ENCODE results near the gene ZNF770. TPM values are rescaled to one million over a fixed set of nuclear protein-coding genes. Genes with fewer than 3 reads are reported as not detected.

Gene ZNF770, protein sequence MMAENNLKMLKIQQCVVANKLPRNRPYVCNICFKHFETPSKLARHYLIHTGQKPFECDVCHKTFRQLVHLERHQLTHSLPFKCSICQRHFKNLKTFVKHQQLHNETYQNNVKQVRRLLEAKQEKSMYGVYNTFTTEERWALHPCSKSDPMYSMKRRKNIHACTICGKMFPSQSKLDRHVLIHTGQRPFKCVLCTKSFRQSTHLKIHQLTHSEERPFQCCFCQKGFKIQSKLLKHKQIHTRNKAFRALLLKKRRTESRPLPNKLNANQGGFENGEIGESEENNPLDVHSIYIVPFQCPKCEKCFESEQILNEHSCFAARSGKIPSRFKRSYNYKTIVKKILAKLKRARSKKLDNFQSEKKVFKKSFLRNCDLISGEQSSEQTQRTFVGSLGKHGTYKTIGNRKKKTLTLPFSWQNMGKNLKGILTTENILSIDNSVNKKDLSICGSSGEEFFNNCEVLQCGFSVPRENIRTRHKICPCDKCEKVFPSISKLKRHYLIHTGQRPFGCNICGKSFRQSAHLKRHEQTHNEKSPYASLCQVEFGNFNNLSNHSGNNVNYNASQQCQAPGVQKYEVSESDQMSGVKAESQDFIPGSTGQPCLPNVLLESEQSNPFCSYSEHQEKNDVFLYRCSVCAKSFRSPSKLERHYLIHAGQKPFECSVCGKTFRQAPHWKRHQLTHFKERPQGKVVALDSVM
- 10 to 100 TPM; 37.7 to 46.7 TPM for total RNA-seq

- peak within 1 kb of the TSS; percentile 98 for H3K4me3 Mint-ChIP-seq
- no peaks in the 10 kb centered on the region for H3K9me3 Mint-ChIP-seq
- peaks cover 53% of the 10 kb centered on the region for H3K4me1 Mint-ChIP-seq
- peaks cover 18% of the 10 kb centered on the region for H3K36me3 Mint-ChIP-seq (ENCODE audit: low read depth)
- no peaks in the 10 kb centered on the region for H3K27me3 Mint-ChIP-seq
- CTCF ChIA-PET: interaction anchor here (0.6 to 1.3 kb wide), 4 partner anchors 11 to 876 kb away, joined by 3 to 8 read pairs (median 3); partner anchors contain the start of gene AQR
- POLR2A ChIA-PET: interaction anchor here (0.6 to 1.3 kb wide), 3 partner anchors 19 to 946 kb away, joined by 4 to 9 read pairs (median 5); partner anchors contain the start of genes AQR and SLC12A6
- DNase-seq: peak; percentile 78
- peak within 1 kb of the TSS; percentile 97 for H3K27ac Mint-ChIP-seq
Measured at GRCh38 chr15:34988027-34988902, at the start of gene ZNF770. TSS of gene ZNF770 (minus strand) at chr15:34988287. CDS start at chr15:34983434, 4,853 bp downstream.

GRCh38 chr15:35028235-35028984 lies 40.3 kb upstream of the ZNF770 start:
- Mint-ChIP-seq H3K27me3 (peaks cover 1% of the 10 kb centered on the region), H3K27ac (no peak overlapping the region), H3K4me1 (no peaks in the 10 kb centered on the region), H3K36me3 (ENCODE audit: low read depth) (no peaks in the 10 kb centered on the region), H3K9me3 (no peaks in the 10 kb centered on the region), H3K4me3 (no peak overlapping the region)
- CTCF ChIA-PET: no interaction called here
- DNase-seq: no peak
- POLR2A ChIA-PET: no interaction called here

GRCh38 chr15:35023804-35024203 lies 35.7 kb upstream of the ZNF770 start:
- CTCF ChIA-PET: no interaction called here
- Mint-ChIP-seq H3K27me3 (no peaks in the 10 kb centered on the region), H3K4me3 (no peak overlapping the region), H3K27ac (no peak overlapping the region), H3K4me1 (peaks cover 5% of the 10 kb centered on the region), H3K9me3 (no peaks in the 10 kb centered on the region), H3K36me3 (ENCODE audit: low read depth) (no peaks in the 10 kb centered on the region)
- DNase-seq: no peak
- POLR2A ChIA-PET: no interaction called here

- H3K27me3 Mint-ChIP-seq: peaks cover 5% of the 10 kb centered on the region
- ChIA-PET POLR2A (no interaction called here), CTCF (no interaction called here)
- H3K4me1 Mint-ChIP-seq: peaks cover 5% of the 10 kb centered on the region
- H3K36me3 Mint-ChIP-seq (ENCODE audit: low read depth): no peaks in the 10 kb centered on the region
- no peak overlapping the region for H3K27ac Mint-ChIP-seq
- no peaks in the 10 kb centered on the region for H3K9me3 Mint-ChIP-seq
- no peak for DNase-seq
- no peak overlapping the region for H3K4me3 Mint-ChIP-seq
Measured at GRCh38 chr15:35020974-35021373, 32.9 kb upstream of the ZNF770 start.

GRCh38 chr15:35019404-35020327 lies 31.6 kb upstream of the ZNF770 start:
- H3K36me3 Mint-ChIP-seq (ENCODE audit: low read depth): no peaks in the 10 kb centered on the region
- POLR2A ChIA-PET: no interaction called here

DNA sequence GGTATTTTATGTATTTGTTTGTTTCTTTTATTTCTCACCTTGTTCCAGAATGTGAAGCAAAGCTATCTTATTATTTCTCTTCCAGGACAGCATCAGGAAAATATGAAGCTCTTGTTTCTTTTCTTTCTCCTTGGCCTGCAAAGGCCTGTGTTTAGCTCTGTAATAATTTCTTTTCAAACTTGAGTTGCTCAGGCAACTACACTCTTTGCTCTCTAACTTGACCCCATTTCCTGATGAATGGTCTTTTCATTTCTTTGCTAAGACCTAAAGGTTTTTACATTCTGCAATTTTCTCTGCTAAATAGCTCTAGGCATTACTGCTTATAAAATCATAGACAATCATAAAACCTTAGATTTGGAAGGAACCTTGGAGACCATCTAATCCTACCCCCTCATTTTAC lies 26.2 kb upstream of the ZNF770 start:
- Mint-ChIP-seq H3K27me3 (peaks cover 10% of the 10 kb centered on the region), H3K4me1 (no peaks in the 10 kb centered on the region), H3K36me3 (ENCODE audit: low read depth) (no peaks in the 10 kb centered on the region), H3K9me3 (no peaks in the 10 kb centered on the region), H3K4me3 (no peak overlapping the region), H3K27ac (no peak overlapping the region)
- ChIA-PET POLR2A (no interaction called here), CTCF (interaction anchor here (0.9 kb wide), 1 partner anchor 10 kb away, joined by 3 read pairs; no protein-coding TSS in a partner anchor)
- DNase-seq: no peak

More at GRCh38 chr15:35019404-35020327, 31.6 kb upstream of the ZNF770 start:
- Mint-ChIP-seq H3K4me1 (peaks cover 5% of the 10 kb centered on the region), H3K9me3 (no peaks in the 10 kb centered on the region), H3K27ac (no peak overlapping the region), H3K27me3 (peaks cover 10% of the 10 kb centered on the region), H3K4me3 (peak overlapping the region; percentile 5)
- CTCF ChIA-PET: interaction anchor here (0.6 kb wide), 1 partner anchor 190 kb away, joined by 3 read pairs; no protein-coding TSS in a partner anchor
- DNase-seq: no peak

DNA sequence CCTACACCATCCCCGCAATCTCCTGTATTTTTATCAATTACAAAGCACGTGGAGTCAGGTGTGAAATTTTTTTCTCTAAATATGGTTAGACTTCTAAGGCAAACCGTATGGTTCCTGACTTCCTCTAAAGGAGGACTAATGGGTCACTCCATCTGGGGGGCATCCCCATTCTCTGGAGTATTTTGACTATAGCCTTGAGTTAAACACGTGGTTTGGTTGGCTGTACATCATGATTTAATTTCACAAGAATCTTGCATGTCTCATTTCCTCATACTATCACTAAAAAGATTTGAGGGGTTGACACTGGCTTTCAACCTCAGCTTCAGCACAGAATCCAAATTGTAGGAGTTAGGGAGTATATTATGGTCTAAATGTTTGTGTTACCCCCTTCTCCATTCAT lies 25.3 kb upstream of the ZNF770 start:
- Mint-ChIP-seq H3K36me3 (ENCODE audit: low read depth) (no peaks in the 10 kb centered on the region), H3K4me1 (no peaks in the 10 kb centered on the region), H3K27me3 (peaks cover 10% of the 10 kb centered on the region), H3K27ac (no peak overlapping the region), H3K9me3 (no peaks in the 10 kb centered on the region), H3K4me3 (no peak overlapping the region)
- CTCF ChIA-PET: interaction anchor here (0.9 kb wide), 1 partner anchor 10 kb away, joined by 3 read pairs; no protein-coding TSS in a partner anchor
- POLR2A ChIA-PET: no interaction called here
- no peak for DNase-seq

DNA sequence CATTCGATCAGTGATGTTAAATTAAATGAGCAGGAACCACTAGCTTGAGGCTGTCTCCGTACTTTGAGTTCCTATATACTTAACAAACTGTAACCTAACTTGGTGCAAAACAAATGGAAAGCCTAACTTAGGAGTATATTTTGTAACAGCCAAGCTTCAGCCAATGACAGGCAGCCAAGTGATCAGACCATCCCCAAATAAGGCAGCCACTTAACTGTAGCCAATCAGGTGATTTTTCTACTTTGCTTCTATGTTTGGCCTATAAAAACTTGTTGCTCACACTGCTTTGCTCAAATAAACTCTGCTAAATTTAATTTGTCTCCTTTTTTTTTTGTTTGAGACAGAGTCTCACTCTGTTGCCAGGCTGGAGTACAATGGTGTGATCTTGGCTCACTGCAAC lies 19.3 kb upstream of the ZNF770 start:
- H3K9me3 Mint-ChIP-seq: no peaks in the 10 kb centered on the region
- H3K4me1 Mint-ChIP-seq: no peaks in the 10 kb centered on the region
- no peak for DNase-seq
- H3K27me3 Mint-ChIP-seq: no peaks in the 10 kb centered on the region
- CTCF ChIA-PET: interaction anchor here (0.6 to 1.8 kb wide), 2 partner anchors 13 to 139 kb away, joined by 3 to 5 read pairs; no protein-coding TSS in a partner anchor
- POLR2A ChIA-PET: interaction anchor here (0.7 kb wide), 1 partner anchor 859 kb away, joined by 7 read pairs; no protein-coding TSS in a partner anchor
- no peak overlapping the region for H3K4me3 Mint-ChIP-seq
- H3K36me3 Mint-ChIP-seq (ENCODE audit: low read depth): no peaks in the 10 kb centered on the region
- H3K27ac Mint-ChIP-seq: no peak overlapping the region

- H3K9me3 Mint-ChIP-seq: no peaks in the 10 kb centered on the region
- no peak overlapping the region for H3K4me3 Mint-ChIP-seq
- no peaks in the 10 kb centered on the region for H3K36me3 Mint-ChIP-seq (ENCODE audit: low read depth)
- CTCF ChIA-PET: no interaction called here
- H3K27ac Mint-ChIP-seq: no peak overlapping the region
- POLR2A ChIA-PET: no interaction called here
- H3K4me1 Mint-ChIP-seq: no peaks in the 10 kb centered on the region
- H3K27me3 Mint-ChIP-seq: no peaks in the 10 kb centered on the region
- DNase-seq: no peak
Measured at GRCh38 chr15:35005933-35006332, 17.8 kb upstream of the ZNF770 start.

- no peak for DNase-seq
- Mint-ChIP-seq H3K4me3 (no peak overlapping the region), H3K27me3 (no peaks in the 10 kb centered on the region), H3K36me3 (ENCODE audit: low read depth) (no peaks in the 10 kb centered on the region), H3K9me3 (no peaks in the 10 kb centered on the region), H3K27ac (no peak overlapping the region), H3K4me1 (no peaks in the 10 kb centered on the region)
- ChIA-PET CTCF (interaction anchor here (1.6 kb wide), 1 partner anchor 10 kb away, joined by 3 read pairs; no protein-coding TSS in a partner anchor), POLR2A (no interaction called here)
Measured at GRCh38 chr15:35003928-35004327, 15.8 kb upstream of the ZNF770 start.

DNA sequence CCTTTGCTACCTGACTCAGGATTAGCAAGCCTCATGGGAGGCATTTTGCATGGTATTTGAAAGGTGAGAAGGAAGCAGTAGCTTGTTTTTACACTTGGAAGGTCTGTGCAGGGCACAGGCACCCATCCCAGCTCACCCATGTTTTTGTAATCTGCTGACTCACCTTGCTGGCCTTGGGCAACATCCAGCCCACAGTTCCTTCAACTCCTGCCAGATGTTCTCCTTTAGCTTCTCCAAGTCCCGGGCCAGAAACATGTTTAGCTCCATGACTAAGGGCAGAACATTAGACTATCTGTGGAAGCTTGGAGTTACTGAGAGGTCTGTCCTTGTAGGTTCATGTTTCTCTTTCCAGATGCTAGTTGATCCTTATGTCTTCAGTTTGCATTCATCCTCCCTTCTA lies 12.4 kb upstream of the ZNF770 start:
- DNase-seq: no peak
- Mint-ChIP-seq H3K27ac (no peak overlapping the region), H3K36me3 (ENCODE audit: low read depth) (no peaks in the 10 kb centered on the region), H3K4me1 (no peaks in the 10 kb centered on the region), H3K4me3 (no peak overlapping the region), H3K9me3 (no peaks in the 10 kb centered on the region), H3K27me3 (no peaks in the 10 kb centered on the region)
- ChIA-PET POLR2A (no interaction called here), CTCF (interaction anchor here (1.4 to 1.5 kb wide), 2 partner anchors 13 to 17 kb away, joined by 3 to 5 read pairs; partner anchors contain the start of gene ZNF770)
